Gastrocnemius medialis (tissue), 4 donors: ENCODE measurements around the gene SLC38A2. TPM values are rescaled to one million over a fixed set of nuclear protein-coding genes. Genes with fewer than 3 reads are reported as not detected.
"Not testable (repeated sequence)": the region's sequence is repeated elsewhere in the genome, so short reads cannot be mapped to it uniquely, and the experiment has no call there.

Experiments used
- ATAC-seq, 2 donors: fragments of 150-250 bp; one replicate each; pipeline ENCODE4 v1.9.1; 2016
- DNase-seq, 2 donors: peaks; one replicate each; pipeline ENCODE4 v3.0.0-alpha.2; 2019
- H3K27ac ChIP-seq, 4 donors: fragments of 200-600 bp; sonication (generic); 1 replicate in 1 of 4; 2 replicates in 3 of 4; pipeline ENCODE4 v1.5.1; 2016 to 2018; ENCODE audit warnings: mild to moderate bottlenecking in 2 of 4, moderate library complexity in 1 of 4
- H3K27me3 ChIP-seq, 3 donors: fragments of 200-600 bp; sonication (generic) in 2 of 3; 1 replicate in 1 of 3; 2 replicates in 2 of 3; pipeline versions ENCODE4 v1.5.1 to v1.6.0; 2016 to 2019; ENCODE audit warnings: mild to moderate bottlenecking in 1 of 3, moderate library complexity in 1 of 3
- H3K36me3 ChIP-seq, 2 donors: fragments of 200-600 bp; sonication (generic) in 1 of 2; one replicate each; pipeline ENCODE4 v1.5.1; 2017 to 2018
- H3K4me1 ChIP-seq, 2 donors: fragments of 200-600 bp; sonication (generic) in 1 of 2; one replicate each; pipeline ENCODE4 v1.5.1; 2016 to 2017; ENCODE audit warnings: mild to moderate bottlenecking in 2 of 2
- H3K4me3 ChIP-seq, 4 donors: fragments of 200-600 bp; sonication (generic) in 3 of 4; 1 replicate in 1 of 4; 2 replicates in 3 of 4; pipeline ENCODE4 v1.5.1; 2016 to 2019; ENCODE audit warnings: mild to moderate bottlenecking in 2 of 4
- H3K9me3 ChIP-seq, 3 donors: fragments of 200-600 bp; sonication (generic) in 2 of 3; 1 replicate in 1 of 3; 2 replicates in 2 of 3; pipeline ENCODE4 v1.5.1; 2016 to 2019
- POLR2A ChIP-seq, 2 donors: fragments of 450-650 bp; IDR thresholded peaks; one replicate each; pipeline ENCODE4 v1.6.1; 2017; ENCODE audit warnings: antibody characterized with exemption in 2 of 2, mild to moderate bottlenecking in 2 of 2, moderate library complexity in 2 of 2
- in situ Hi-C, 4 donors: fragments of 200-750 bp; cut with MboI; loops; one replicate each; pipeline versions ENCODE4 v1.15.0 to v1.8.0; 2017; ENCODE audit warnings: low sequenced_read_pairs in 4 of 4
- intact Hi-C: fragments of 100-400 bp; cut with DNase I; formaldehyde crosslinking; loops from one replicate; pipeline ENCODE4 v1.15.1; 2023; ENCODE audit warnings: low total_unique reads
- total RNA-seq, 4 donors: library from RNA; depleted of rRNA; stranded (reverse); fragments of >200 nt; gene quantifications; one replicate each; pipeline versions ENCODE4 v1.1.0 to v1.2.3, GENCODE V29; 2016
- TF ChIP-seq, protein P1 (sequence below), 5 experiments: fragments of 450-650 bp in 3 of 5; fragments of 200-600 bp in 2 of 5; sonication (generic) in 2 of 5; IDR thresholded peaks in 4 of 5; conservative IDR thresholded peaks in 1 of 5; 1 replicate in 4 of 5; 2 replicates in 1 of 5; pipeline ENCODE4 v1.5.1; 2016 to 2019; ENCODE audit warnings: antibody characterized with exemption in 5 of 5, mild to moderate bottlenecking in 3 of 5, moderate library complexity in 3 of 5

The SLC38A2 gene
- total RNA-seq, 4 donors from 2014 or later, result 260 to 853 (median 400) TPM

DNA sequence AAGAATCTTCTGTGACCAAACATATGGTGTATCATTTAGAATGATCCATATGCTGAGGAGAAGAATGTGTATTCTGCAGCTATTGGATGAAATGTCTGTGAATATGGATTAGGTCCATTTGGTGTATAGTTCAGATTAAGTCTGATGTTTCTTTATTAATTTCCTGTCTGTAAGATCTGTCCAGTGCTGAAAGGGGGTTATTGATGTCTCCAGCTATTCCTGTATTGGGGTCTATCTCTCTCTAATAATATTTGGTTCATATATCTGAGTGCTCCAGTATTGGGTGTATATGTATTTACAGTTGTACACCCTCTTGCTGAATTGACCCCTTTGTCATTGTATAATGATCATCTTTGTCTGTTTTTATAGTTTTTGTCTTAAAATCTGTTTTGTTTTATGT, 33.5 kb downstream of the SLC38A2 start:
- no peaks in the 10 kb centered on the region for H3K36me3 ChIP-seq
- in situ Hi-C loops (loop anchor here (10.0 to 25.0 kb wide), 3 partner anchors 596 to 673 kb away; no protein-coding TSS in a partner anchor), intact Hi-C loops (no loop called here)
- H3K27me3 ChIP-seq, result no peaks in the 10 kb centered on the region
- no peak for TF ChIP-seq POLR2A (IDR thresholded peaks at IDR 0.05)
- TF ChIP-seq, protein P1, sequence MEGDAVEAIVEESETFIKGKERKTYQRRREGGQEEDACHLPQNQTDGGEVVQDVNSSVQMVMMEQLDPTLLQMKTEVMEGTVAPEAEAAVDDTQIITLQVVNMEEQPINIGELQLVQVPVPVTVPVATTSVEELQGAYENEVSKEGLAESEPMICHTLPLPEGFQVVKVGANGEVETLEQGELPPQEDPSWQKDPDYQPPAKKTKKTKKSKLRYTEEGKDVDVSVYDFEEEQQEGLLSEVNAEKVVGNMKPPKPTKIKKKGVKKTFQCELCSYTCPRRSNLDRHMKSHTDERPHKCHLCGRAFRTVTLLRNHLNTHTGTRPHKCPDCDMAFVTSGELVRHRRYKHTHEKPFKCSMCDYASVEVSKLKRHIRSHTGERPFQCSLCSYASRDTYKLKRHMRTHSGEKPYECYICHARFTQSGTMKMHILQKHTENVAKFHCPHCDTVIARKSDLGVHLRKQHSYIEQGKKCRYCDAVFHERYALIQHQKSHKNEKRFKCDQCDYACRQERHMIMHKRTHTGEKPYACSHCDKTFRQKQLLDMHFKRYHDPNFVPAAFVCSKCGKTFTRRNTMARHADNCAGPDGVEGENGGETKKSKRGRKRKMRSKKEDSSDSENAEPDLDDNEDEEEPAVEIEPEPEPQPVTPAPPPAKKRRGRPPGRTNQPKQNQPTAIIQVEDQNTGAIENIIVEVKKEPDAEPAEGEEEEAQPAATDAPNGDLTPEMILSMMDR (IDR thresholded peaks at IDR 0.05 in 4 of 5, conservative IDR thresholded peaks at IDR 0.05 in 1 of 5), result no peak
- peaks cover 4 to 5% of the 10 kb centered on the region in 2 donors for H3K4me1 ChIP-seq
- no peaks in the 10 kb centered on the region for H3K9me3 ChIP-seq
- no peak for ATAC-seq
- no peak for DNase-seq
- no peak overlapping the region for H3K27ac ChIP-seq
- H3K4me3 ChIP-seq, result no peak overlapping the region

GRCh38 chr12:46332260-46332659, 40.3 kb downstream of the SLC38A2 start:
- TF ChIP-seq, protein P1 (IDR thresholded peaks at IDR 0.05 in 4 of 5, conservative IDR thresholded peaks at IDR 0.05 in 1 of 5), result no peak
- TF ChIP-seq POLR2A (IDR thresholded peaks at IDR 0.05), result no peak
- no peak overlapping the region for H3K27ac ChIP-seq
- in situ Hi-C loops, result loop anchor here (10.0 to 25.0 kb wide), 3 partner anchors 603 to 680 kb away; no protein-coding TSS in a partner anchor
- intact Hi-C loops, result no loop called here
- no peaks in the 10 kb centered on the region for H3K4me1 ChIP-seq
- H3K27me3 ChIP-seq, result no peaks in the 10 kb centered on the region
- DNase-seq (no peak), ATAC-seq (no peak)
- peaks cover 0 to 3% (median 0%) of the 10 kb centered on the region in 3 donors for H3K9me3 ChIP-seq
- H3K36me3 ChIP-seq, result no peaks in the 10 kb centered on the region
- no peak overlapping the region for H3K4me3 ChIP-seq

DNA sequence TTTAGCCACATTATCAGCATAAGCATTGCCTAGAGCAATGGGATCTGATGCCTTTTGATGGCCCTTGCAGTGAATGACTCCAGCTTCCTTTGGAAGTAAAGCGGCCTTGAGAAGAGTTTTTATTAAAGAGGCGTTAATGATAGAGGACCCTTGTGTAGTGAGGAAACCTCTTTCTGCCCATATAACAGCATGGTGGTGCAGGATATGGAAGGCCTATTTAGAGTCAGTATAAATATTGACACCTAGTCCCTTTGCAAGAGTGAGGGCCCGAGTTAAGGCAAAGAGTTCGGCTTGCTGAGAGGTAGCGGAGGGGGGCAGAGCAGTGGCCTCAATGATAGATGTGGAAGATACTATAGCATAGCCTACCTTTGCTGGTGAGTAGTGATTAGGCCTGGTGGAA, 47.5 kb downstream of the SLC38A2 start:
- H3K27ac ChIP-seq, DNase-seq, H3K36me3 ChIP-seq, H3K9me3 ChIP-seq, ATAC-seq, H3K4me3 ChIP-seq, H3K4me1 ChIP-seq, H3K27me3 ChIP-seq, intact Hi-C loops: not testable (repeated sequence)
- in situ Hi-C loops, result loop anchor here in 3 of 4 donors (25.0 kb wide), 2 partner anchors 612 to 687 kb away; no protein-coding TSS in a partner anchor

- Histone ChIP-seq H3K4me1 (no peaks in the 10 kb centered on the region), H3K27ac (no peak overlapping the region), H3K27me3 (no peaks in the 10 kb centered on the region), H3K9me3 (no peaks in the 10 kb centered on the region), H3K36me3 (no peaks in the 10 kb centered on the region), H3K4me3 (no peak overlapping the region)
- in situ Hi-C loops, result no loop called here
- TF ChIP-seq POLR2A (IDR thresholded peaks at IDR 0.05), result no peak
- TF ChIP-seq, protein P1 (IDR thresholded peaks at IDR 0.05 in 4 of 5, conservative IDR thresholded peaks at IDR 0.05 in 1 of 5), result no peak
- no peak for DNase-seq
- no peak for ATAC-seq
- intact Hi-C loops, result no loop called here
Observed at GRCh38 chr12:46320731-46321130, 51.8 kb downstream of the SLC38A2 start.

DNA sequence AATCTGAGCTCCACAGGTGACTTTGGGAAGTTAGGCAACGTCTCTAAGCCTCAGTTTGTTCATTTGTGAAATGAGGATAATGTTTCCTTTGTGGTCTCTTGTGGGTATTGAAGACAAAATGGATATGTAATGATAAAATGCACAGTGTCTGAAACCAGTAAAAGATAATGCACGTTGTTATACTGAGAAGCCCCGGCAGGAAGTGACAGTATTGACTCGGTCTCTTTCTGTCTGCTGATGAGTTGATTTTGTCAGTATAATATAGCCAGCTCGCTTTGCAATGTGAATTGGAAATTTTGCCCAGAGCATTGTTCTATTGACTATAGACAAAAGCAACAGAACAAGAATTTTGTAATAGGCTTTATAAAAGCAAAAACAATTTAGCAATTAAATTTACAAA, 54.5 kb downstream of the SLC38A2 start:
- no peak overlapping the region for H3K27ac ChIP-seq
- no peaks in the 10 kb centered on the region for H3K9me3 ChIP-seq
- ATAC-seq (no peak), DNase-seq (no peak)
- in situ Hi-C loops, result no loop called here
- H3K4me3 ChIP-seq, result no peak overlapping the region
- H3K36me3 ChIP-seq, result no peaks in the 10 kb centered on the region
- H3K27me3 ChIP-seq, result no peaks in the 10 kb centered on the region
- TF ChIP-seq, protein P1 (IDR thresholded peaks at IDR 0.05 in 4 of 5, conservative IDR thresholded peaks at IDR 0.05 in 1 of 5), result no peak
- no peak for TF ChIP-seq POLR2A (IDR thresholded peaks at IDR 0.05)
- H3K4me1 ChIP-seq, result no peaks in the 10 kb centered on the region
- intact Hi-C loops, result no loop called here

Other genes with a start within 250 kb of the SLC38A2 start
- gene SLC38A1, start 103.7 kb downstream of the SLC38A2 start, total RNA-seq, result 100 to 1,000 TPM; 237 to 472 (median 339) TPM